GM23338 (cell line): Measurements from ENCODE around the gene WWOX. TPM values are rescaled to one million over a fixed set of nuclear protein-coding genes. Genes with fewer than 3 reads are reported as not detected.

Source experiments
- ATAC-seq: fragments of 200-7000 bp; cut with Tn5 transposase; 3 replicates; pipeline ENCODE4 v1.9.1; 2020
- DNase-seq: peaks from one replicate; pipeline ENCODE4 v3.0.0-alpha.2; 2015; ENCODE audit warnings: low spot score
- H2AFZ ChIP-seq: fragments of 200-600 bp; sonication (generic); 2 replicates; pipeline ENCODE4 v1.8.0; 2016; ENCODE audit warnings: antibody characterized with exemption, mild to moderate bottlenecking, moderate library complexity
- H3F3A ChIP-seq: fragments of 200-600 bp; sonication (generic); replicated peaks from 2 replicates; pipeline ENCODE4 v1.8.0; 2017; ENCODE audit warnings: antibody characterized with exemption, mixed run types, low read depth
- H3K27ac ChIP-seq: fragments of 200-600 bp; sonication (generic); 2 replicates; pipeline ENCODE4 v1.6.1; 2016; ENCODE audit warnings: low read depth
- H3K27me3 ChIP-seq: fragments of 200-600 bp; sonication (generic); 2 replicates; pipeline ENCODE4 v1.8.0; 2016; ENCODE audit warnings: mild to moderate bottlenecking, mixed run types, moderate library complexity; ENCODE audit not compliant: insufficient read depth
- H3K36me3 ChIP-seq: fragments of 200-600 bp; sonication (generic); 2 replicates; pipeline ENCODE4 v1.8.0; 2016; ENCODE audit warnings: mild to moderate bottlenecking; ENCODE audit not compliant: insufficient read depth
- H3K4me1 ChIP-seq: fragments of 200-600 bp; sonication (generic); 2 replicates; pipeline ENCODE4 v1.8.0; 2016; ENCODE audit warnings: mild to moderate bottlenecking, moderate library complexity; ENCODE audit not compliant: insufficient read depth
- H3K4me2 ChIP-seq: fragments of 200-600 bp; sonication (generic); 2 replicates; pipeline ENCODE4 v1.7.1; 2017; ENCODE audit warnings: mixed run types
- H3K4me3 ChIP-seq: fragments of 200-600 bp; sonication (generic); 2 replicates; pipeline ENCODE4 v1.6.1; 2016; ENCODE audit warnings: mixed run types
- H3K79me2 ChIP-seq: fragments of 200-600 bp; sonication (generic); replicated peaks from 2 replicates; pipeline ENCODE4 v1.8.0; 2017; ENCODE audit warnings: mild to moderate bottlenecking; ENCODE audit not compliant: insufficient read depth
- H3K9me2 ChIP-seq: fragments of 200-600 bp; sonication (generic); 2 replicates; pipeline ENCODE4 v1.8.0; 2017; ENCODE audit not compliant: insufficient read depth
- H4K20me1 ChIP-seq: fragments of 200-600 bp; sonication (generic); replicated peaks from 2 replicates; pipeline ENCODE4 v1.8.0; 2017; ENCODE audit warnings: mild to moderate bottlenecking; ENCODE audit not compliant: insufficient read depth
- H3K27ac Mint-ChIP-seq: 2 replicates; pipeline ENCODE4 v1.8.0; 2020; ENCODE audit warnings: inconsistent platforms, mild to moderate bottlenecking, moderate library complexity, mixed read lengths
- H3K27me3 Mint-ChIP-seq: 3 replicates; pipeline ENCODE4 v1.8.0; 2022; ENCODE audit warnings: low read depth, mild to moderate bottlenecking, moderate library complexity, mixed read lengths, inconsistent platforms; ENCODE audit not compliant: insufficient read depth, poor library complexity
- H3K36me3 Mint-ChIP-seq: 3 replicates; pipeline ENCODE4 v1.8.0; 2021; ENCODE audit warnings: low read depth, mild to moderate bottlenecking, inconsistent platforms, moderate library complexity, mixed read lengths
- H3K4me1 Mint-ChIP-seq: 3 replicates; pipeline ENCODE4 v1.8.0; 2020; ENCODE audit warnings: mild to moderate bottlenecking, inconsistent platforms, mixed read lengths
- H3K4me3 Mint-ChIP-seq: 3 replicates; pipeline ENCODE4 v1.8.0; 2021; ENCODE audit warnings: moderate library complexity, mild to moderate bottlenecking, inconsistent platforms, mixed read lengths
- H3K9me3 Mint-ChIP-seq: 3 replicates; pipeline ENCODE4 v1.8.0; 2020; ENCODE audit warnings: moderate library complexity, mild to moderate bottlenecking, inconsistent platforms, mixed read lengths
- CREB1 ChIP-seq: fragments of 250-450 bp; sonication (Bioruptor Pico); IDR thresholded peaks from 2 replicates; pipeline ENCODE4 v1.5.0; 2020; ENCODE audit warnings: low read depth, mild to moderate bottlenecking, moderate library complexity
- EZH2 ChIP-seq: fragments of 200-600 bp; sonication (generic); IDR thresholded peaks from one replicate; pipeline ENCODE4 v1.8.0; 2017; ENCODE audit warnings: antibody characterized with exemption, mild to moderate bottlenecking, low read depth; ENCODE audit not compliant: unreplicated experiment
- NANOG ChIP-seq: IDR thresholded peaks from 2 replicates; pipeline ENCODE4 v1.6.1; 2016; ENCODE audit warnings: antibody characterized with exemption, borderline replicate concordance
- ZNF462 ChIP-seq: fragments of 250-450 bp; sonication (Bioruptor Pico); IDR thresholded peaks from 2 replicates; pipeline ENCODE4 v1.5.0; 2020; ENCODE audit warnings: mild to moderate bottlenecking, moderate library complexity
- polyA plus RNA-seq: library from polyadenylated mRNA; unstranded; fragments of >200 nt; fragmentation: Nextera tagmentation; extraction: Ambion mirVana; gene quantifications from 2 replicates; pipeline ENCODE4 v1.2.1, GENCODE V29; 2016
- total RNA-seq: library from RNA; depleted of rRNA; stranded (reverse); fragments of >200 nt; shearing (Covaris generic); gene quantifications from 2 replicates; pipeline ENCODE4 v1.2.3, GENCODE V29; 2014
- TF ChIP-seq, protein P1 (sequence below): IDR thresholded peaks from one replicate; pipeline ENCODE4 v1.6.1; 2018; ENCODE audit warnings: antibody characterized with exemption; ENCODE audit not compliant: unreplicated experiment
- TF ChIP-seq, protein P2 (sequence below): IDR thresholded peaks from 2 replicates; pipeline ENCODE4 v1.6.1; 2016; ENCODE audit warnings: antibody characterized with exemption

The WWOX gene
- total and polyA plus RNA-seq, 2 experiments from 2014 or later, result 10.0 to 19.3 TPM

DNA sequence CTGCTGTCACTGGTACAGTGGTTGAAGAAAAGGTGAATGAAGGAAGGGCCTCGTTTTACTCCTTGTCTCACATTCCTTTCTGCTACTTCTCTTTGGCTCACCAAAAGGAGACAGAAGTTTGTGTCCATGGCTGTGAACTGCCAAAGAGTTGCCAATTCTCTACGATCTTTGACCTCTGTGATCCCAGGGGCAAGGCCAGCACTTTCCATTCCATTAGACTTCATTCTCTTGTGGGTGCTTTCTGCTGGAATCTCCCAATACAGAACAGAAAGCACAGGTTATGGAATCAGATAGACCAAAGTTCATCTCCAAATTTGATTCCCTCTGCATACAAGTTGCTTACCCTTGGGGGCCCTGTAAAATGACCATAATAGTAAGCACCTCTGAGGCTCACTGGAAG lies 1093.5 kb downstream of the WWOX start:
- H3K9me2 ChIP-seq, result no peaks in the 10 kb centered on the region
- H3K27me3 Mint-ChIP-seq, result peaks cover 5% of the 10 kb centered on the region
- H3K4me1 Mint-ChIP-seq, result peaks cover 18% of the 10 kb centered on the region
- H3K4me2 ChIP-seq, result no peak overlapping the region
- no peaks in the 10 kb centered on the region; the same call in 2 of the 3 replicates for H3K36me3 Mint-ChIP-seq
- DNase-seq (no peak), ATAC-seq (no peak)
- no peaks in the 10 kb centered on the region for H3K36me3 ChIP-seq
- H3K27me3 ChIP-seq, result no peaks in the 10 kb centered on the region
- no peak overlapping the region for H3K4me3 ChIP-seq
- no peak overlapping the region for H3K27ac Mint-ChIP-seq
- peaks cover 11% of the 10 kb centered on the region for H3K4me1 ChIP-seq
- H3K27ac ChIP-seq, result no peak overlapping the region
- no peak overlapping the region for H3K4me3 Mint-ChIP-seq
- H2AFZ ChIP-seq, result no peak overlapping the region
- no peaks in the 10 kb centered on the region for H4K20me1 ChIP-seq
- no peaks in the 10 kb centered on the region for H3K79me2 ChIP-seq
- no peaks in the 10 kb centered on the region; the same call in 1 of the 2 replicates for H3F3A ChIP-seq
- peaks cover 4% of the 10 kb centered on the region; the same call in 2 of the 3 replicates for H3K9me3 Mint-ChIP-seq
- TF ChIP-seq, protein P1, sequence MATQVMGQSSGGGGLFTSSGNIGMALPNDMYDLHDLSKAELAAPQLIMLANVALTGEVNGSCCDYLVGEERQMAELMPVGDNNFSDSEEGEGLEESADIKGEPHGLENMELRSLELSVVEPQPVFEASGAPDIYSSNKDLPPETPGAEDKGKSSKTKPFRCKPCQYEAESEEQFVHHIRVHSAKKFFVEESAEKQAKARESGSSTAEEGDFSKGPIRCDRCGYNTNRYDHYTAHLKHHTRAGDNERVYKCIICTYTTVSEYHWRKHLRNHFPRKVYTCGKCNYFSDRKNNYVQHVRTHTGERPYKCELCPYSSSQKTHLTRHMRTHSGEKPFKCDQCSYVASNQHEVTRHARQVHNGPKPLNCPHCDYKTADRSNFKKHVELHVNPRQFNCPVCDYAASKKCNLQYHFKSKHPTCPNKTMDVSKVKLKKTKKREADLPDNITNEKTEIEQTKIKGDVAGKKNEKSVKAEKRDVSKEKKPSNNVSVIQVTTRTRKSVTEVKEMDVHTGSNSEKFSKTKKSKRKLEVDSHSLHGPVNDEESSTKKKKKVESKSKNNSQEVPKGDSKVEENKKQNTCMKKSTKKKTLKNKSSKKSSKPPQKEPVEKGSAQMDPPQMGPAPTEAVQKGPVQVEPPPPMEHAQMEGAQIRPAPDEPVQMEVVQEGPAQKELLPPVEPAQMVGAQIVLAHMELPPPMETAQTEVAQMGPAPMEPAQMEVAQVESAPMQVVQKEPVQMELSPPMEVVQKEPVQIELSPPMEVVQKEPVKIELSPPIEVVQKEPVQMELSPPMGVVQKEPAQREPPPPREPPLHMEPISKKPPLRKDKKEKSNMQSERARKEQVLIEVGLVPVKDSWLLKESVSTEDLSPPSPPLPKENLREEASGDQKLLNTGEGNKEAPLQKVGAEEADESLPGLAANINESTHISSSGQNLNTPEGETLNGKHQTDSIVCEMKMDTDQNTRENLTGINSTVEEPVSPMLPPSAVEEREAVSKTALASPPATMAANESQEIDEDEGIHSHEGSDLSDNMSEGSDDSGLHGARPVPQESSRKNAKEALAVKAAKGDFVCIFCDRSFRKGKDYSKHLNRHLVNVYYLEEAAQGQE, result no peak
- TF ChIP-seq CREB1 (CRISPR knock-in tag) (no peak), EZH2 (no peak), NANOG (no peak), ZNF462 (no peak)
- TF ChIP-seq, protein P2, sequence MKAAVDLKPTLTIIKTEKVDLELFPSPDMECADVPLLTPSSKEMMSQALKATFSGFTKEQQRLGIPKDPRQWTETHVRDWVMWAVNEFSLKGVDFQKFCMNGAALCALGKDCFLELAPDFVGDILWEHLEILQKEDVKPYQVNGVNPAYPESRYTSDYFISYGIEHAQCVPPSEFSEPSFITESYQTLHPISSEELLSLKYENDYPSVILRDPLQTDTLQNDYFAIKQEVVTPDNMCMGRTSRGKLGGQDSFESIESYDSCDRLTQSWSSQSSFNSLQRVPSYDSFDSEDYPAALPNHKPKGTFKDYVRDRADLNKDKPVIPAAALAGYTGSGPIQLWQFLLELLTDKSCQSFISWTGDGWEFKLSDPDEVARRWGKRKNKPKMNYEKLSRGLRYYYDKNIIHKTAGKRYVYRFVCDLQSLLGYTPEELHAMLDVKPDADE, result no peak
